GM19043 (cell line): ENCODE results near the gene PDPK1.
A peak's percentile ranks its signal among the peaks of the same experiment; 100 is the strongest.
"Not testable (repeated sequence)": the region's sequence is repeated elsewhere in the genome, so short reads cannot be mapped to it uniquely, and the experiment has no call there.

Experiments used
- ATAC-seq: cut with Tn5 transposase; IDR thresholded peaks from one replicate; pipeline ENCODE4 v1.9.1; 2021; ENCODE audit warnings: low read depth; ENCODE audit not compliant: unreplicated experiment

PDPK1 gene

DNA sequence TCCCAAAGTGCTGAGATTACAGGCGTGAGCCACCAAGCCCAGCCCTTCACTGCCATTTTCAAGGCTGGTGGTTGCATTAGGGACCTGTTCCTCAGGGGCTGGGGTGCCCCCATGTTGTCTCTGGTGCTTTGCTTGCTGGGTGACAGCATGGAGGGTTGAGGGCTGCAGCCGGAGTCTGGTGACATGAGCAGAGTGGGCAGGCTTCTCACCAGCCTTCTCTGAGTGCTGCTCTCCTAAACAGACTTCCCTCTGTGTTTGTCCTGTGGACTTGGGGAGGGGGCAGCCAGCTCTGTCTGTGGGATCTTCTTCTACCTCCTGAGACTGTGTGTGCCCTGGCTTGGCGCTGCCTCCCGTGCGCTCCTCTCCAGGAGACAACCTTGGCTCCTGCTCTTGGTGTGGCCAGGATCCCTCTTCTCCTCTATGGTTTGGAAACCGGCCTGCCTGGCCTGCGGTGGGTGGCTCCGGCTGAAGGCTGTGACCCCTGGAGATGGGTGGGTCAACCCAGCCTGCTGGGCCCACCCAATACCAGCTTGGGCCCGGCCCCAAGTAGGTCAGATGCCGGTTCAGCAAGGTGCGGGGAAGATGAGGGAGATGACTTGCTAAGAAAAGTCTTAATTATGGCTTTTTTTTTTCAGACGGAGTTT, 72.1 kb downstream of the PDPK1 start:
- no peak for ATAC-seq

DNA sequence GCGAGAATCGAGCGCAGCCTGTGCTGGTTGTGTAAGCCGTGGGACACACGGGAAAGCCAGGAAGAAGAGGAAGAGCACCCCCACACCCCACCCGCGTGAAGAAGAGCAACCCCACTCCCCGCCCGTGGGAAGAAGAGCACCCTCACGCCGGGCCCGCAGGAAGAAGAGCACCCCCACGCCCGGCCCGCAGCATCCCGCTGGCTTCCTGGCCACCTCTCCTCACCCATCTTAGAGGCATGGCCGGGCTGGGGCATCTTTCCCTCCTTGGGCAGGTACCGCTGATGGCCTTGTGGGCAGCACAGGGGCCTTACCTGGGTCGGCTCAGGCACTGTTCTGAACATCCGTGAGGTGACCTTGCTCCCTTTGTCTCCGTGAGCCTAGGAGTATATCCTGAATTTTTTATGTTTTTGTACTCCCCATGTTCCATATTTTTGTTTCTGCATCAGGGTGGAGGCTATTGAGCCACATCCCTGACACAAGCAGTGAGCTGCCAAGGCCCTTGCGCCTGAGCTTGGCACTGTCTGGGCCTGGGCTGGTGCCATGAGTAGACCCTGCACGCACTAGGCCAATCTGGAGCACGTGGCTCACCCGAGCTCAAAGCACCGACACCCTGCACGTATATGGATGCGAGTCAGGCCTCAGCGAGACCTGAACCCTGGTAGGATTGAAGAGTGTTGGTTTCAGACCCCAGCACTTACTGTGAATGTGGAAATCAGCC, 73.1 kb downstream of the PDPK1 start:
- no peak for ATAC-seq

DNA sequence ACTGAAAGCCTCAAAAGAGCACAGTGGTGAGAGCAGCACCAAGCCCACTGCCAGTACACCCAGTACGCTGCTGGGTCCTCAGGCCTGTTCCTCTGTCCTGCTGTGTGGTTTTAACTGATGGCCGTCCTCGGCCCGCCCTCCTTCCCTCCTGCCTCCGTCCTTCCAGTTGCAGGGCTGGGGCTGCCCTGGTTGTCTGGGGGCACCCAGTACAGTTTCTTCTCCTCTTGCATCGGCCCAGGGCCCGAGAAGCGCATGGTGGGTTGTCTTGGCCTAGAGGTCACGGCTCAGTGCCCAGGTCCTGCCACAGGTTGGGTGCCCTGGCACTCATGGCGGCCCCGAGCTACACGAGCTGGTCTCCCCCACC, 73.7 kb downstream of the PDPK1 start:
- no peak for ATAC-seq

DNA sequence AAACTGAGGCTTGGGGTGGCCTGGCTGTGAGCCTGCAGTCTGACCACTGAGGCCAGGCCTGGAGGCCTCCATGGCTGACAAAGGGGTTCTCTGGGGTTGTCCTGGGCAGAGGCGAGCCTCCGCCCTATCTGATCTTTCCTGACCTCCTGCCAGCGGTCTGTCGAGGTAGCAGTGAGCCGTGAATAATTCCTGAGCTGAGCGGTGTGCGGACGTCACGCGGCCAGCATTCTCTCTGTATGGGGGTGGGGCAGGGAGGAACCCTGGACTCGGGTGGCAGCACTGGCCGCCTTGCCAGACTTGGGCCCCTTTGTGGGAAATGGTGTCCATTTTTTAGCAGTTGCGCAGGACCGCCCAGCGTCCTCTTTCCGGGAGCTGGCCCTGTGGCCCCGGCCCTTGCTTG, 74.1 kb downstream of the PDPK1 start:
- not testable (repeated sequence) for ATAC-seq

DNA sequence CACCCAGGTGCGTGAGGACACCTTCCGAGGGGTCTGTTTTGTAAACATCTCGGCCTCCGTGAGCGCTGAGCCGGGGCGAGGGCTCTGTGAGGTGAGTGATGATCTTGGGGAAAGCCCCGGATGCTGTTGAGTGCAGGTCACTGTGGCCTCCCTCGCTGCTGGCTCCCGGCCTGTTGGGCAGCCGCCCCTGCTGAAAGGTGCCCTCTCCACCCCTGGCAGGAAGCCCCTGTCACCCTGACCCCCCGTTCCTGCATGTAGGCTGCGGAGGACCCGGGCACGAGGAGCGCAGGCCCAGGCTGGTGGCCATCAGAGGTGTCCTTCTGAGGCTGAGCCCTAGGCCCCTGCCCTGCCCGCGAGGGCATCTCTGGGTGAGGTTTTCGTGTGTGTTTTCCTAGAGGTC, 75.4 kb downstream of the PDPK1 start:
- ATAC-seq: not testable (repeated sequence)

DNA sequence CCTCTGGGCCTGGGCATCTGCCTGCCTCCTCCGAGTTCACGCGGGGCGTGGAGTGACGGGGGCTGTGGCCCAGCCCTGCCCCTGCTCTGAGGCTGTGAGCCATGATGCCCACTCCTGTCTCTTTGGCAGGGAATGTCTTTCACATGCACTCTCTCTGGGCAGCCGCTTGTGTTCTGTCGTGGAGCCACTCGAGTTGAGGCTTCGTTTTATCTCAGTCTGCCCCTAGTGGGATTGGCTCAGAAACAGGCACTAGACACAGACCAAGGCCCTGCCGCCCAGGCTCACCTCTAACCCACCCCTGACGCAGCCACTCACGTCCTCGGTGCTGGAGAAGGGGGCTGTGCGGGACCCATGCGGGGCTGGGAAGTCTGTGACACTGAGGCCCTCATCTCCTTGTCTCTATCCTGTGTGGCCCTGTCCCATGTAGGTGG, 77.0 kb downstream of the PDPK1 start:
- no peak for ATAC-seq

DNA sequence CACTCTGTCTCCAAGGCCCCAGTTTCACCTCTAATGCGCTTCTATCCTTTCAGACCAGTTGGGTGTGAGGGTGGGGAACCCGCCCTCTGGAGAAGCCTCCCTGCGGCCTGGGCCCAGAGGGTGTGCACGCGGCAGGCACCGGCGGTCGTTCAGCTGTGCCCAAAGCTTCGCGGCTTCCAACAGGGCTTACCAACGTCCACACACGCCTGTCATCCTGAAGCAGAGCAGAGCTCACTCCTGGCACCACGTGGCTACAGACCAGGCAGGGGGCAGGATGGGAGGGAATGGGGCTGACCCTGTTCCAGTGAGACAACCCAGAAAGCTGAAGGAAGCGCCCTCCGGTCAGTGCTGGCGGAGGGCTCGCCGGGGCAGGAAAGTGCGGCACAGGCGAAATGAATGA, 81.1 kb downstream of the PDPK1 start:
- ATAC-seq: not testable (repeated sequence)

DNA sequence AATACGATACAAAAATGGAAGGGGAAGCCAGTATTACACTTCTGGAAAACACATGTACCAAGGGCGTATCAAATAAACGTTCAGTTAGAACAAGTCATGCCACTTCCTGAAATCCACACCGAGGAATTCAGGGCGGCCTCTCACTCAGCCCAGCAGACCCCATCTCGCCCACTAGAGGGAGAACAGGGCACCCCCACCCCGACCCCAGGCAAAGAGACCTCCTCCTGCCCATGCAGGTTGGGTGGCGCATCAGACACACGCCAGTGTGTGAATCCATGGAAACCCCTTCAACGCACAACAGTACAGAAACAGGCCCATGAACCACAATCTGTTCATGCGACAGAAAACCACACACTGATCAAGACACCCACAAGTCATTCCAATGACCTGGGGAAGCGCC, 81.8 kb downstream of the PDPK1 start:
- ATAC-seq: not testable (repeated sequence)

DNA sequence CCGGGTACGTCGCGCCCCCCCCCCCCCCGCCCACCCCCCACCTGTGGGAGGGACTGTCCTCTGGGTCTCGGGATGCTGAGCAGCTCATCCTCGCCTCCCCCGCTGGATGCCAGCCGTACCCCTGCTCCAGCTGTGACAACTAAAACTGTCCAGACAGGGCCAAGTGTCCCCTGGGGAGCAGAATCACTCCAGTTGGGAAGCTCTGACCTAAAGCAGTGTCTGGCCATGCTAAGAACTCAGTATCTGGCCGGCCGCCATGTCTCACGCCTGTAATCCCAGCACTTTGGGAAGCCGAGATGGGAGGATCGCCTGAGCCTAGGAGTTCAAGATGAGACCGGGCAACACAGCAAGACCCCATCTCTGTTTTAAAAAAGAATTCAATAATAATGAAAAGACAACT, 83.0 kb downstream of the PDPK1 start:
- ATAC-seq: not testable (repeated sequence)

DNA sequence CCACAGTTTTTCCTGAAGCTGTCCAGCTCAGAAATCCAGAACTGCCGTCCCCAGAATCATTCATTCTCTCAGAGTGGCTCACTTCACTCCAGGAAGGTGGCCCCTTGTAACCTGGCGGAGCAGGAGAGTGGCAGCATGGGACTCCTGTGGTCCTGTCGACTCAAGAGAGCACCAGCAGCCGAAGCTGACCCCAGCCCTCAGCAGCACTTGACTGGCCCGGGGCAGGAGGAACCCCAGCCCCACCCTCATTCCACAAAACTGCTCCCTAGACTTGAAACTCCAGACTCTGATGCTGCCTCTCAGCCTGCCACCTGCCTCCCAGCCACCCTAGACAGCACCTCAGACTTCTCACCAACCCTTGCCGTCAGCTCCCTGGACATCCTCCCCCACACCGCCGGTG, 83.6 kb downstream of the PDPK1 start:
- not testable (repeated sequence) for ATAC-seq

DNA sequence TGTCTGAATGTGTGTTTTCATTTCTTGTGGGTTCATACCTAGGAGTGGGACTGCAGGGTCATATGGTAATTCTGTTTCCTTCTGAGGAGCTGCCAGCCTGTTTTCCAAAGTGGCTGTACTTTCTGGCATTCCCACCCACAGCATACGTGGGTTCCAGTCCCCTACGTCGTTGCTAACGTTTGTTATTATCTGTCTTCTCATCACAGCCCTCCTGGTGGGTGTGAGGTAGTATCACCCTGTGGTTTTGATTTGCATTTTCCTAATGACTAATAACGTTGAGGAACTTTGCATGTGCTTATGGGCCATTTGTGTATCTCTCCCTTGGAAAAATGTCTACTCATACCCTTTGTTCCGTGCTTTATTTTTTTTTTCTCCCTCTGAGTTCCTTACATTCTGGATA, 89.3 kb downstream of the PDPK1 start:
- not testable (repeated sequence) for ATAC-seq

DNA sequence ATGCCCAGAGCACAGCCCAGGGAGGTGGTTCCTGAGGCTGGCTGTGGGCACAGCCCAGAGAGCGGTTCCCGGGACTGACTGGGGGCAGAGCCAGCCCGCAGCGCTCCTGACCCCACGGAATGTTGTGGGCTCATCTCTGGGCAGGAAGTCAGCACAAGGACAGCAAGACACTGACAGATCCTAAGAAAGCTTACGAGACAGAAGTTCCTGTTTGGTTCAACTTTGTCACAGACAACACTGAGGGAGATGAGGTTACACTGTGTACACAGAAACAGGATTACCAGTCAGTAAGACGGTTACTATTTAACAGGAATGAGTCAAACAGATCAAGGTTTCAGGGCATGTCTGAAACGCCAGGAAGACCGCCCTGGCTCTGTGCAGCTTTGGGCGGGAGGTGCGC, 93.4 kb downstream of the PDPK1 start:
- ATAC-seq: peak; percentile 55

DNA sequence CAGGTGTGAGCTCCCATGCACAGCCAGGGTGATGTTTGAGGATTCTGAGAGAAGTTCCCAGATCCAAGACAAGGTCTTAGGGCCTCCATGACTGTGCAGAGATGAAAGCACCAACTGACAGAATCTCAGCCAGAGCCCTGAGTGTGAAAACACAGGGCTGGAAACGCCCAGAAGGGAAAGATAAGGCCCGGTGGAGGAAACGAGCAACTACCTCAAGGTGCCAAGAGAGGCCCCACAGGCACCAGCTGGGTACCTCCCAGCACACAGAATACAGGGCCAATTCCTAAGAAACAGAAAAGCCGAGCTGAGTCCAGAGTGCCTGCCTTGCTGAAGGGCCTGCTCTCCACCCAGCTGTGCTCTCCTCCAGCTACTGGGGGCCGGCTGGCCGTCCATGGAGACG, 94.5 kb downstream of the PDPK1 start:
- ATAC-seq: not testable (repeated sequence)

DNA sequence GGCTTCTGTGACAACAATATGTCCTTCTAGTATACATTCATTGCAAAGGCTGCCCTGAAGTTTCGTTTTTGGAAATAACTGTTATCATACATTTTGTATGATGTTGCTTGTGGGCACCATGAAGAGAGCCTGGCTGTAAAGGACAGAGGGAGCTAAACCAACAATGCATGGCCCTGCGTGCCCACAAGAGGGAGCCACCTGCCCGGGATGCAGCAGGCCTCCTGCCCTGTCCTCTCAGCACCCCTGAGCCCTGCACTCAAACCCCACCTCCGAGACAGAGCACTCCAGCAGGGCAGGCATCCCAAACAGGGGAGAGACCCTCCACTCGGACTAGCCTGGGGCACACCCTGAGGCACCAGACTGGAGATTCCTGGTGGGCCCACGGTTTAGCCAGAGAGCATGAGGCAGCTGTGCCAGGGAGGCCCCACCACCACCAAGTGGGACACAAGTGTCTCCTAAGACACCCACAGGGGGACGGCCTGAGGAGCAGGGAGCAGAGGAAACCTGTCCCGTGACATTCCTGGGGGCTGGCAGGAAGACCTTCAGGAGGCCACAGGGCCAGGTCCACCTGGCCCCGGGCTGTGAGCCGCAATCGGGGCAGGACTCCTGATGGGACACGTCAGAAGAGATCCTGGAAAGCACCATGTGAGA, 101.4 kb downstream of the PDPK1 start:
- ATAC-seq: not testable (repeated sequence)

DNA sequence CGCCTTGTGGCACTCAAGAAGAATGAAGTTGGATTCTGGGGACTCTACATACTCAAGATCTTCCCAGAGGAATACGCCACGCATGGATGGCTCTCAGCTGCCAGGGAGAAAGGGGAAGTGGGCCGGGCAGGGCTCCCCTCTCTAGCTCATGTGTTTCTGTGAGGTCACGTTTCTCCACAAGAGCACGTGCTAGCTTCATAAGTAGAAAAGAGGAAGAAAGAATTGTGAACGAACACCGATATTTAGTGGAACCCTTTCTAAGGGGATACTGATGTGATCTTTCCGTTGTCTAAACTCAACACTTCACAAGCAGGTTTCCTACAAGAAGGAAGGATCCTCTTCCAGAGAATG, 101.9 kb downstream of the PDPK1 start:
- not testable (repeated sequence) for ATAC-seq

DNA sequence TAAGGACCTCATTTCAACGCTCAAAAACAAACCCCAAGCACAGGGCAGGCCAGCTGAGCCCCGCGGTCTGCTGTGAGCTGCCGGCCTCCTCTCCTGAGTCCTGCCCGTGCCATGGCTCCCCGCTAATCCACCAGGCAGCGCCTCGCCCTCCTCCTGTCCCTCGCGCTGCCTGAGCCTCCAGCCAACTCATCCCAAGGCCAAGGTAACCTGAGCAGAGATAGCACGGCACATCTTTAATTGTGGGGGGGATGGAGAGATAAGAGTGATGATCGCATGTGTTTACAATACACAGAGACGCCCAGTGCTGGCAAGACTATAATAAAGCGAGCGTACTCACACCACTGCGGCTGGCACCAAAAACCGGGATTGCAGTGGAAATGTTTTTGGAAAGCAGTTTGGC, 104.7 kb downstream of the PDPK1 start:
- not testable (repeated sequence) for ATAC-seq

DNA sequence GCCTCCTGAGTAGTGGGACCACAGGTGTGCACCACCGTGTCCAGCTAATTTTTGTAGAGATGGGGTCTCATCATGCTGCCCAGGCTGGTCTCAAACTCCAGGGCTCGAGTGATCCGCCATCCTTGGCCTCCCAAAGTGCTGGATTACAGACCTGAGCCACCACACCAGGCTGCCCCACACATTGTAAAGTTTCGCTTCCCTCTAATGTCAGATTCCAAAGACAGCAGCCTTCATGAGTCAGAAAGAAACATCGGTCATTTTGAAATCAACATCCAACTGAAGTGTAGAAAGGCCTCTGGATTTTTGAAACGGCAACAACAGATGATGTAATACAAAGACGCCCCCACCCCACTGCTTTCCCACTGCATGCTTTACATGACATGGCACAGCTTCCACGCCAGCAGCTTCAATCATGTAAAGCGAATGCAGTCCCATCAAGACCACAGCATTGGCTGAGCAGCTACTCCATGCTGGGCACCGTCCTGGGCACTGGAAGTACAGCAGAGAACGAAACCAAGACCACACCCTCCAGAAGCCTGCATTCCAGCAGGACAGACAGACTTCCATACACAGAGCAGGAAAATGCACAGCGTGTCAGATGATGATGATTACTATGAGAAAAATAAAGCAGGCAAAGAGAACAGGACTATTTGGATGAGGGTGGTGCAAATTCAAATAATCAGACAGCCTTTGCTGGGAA, 107.1 kb downstream of the PDPK1 start:
- ATAC-seq: not testable (repeated sequence)

DNA sequence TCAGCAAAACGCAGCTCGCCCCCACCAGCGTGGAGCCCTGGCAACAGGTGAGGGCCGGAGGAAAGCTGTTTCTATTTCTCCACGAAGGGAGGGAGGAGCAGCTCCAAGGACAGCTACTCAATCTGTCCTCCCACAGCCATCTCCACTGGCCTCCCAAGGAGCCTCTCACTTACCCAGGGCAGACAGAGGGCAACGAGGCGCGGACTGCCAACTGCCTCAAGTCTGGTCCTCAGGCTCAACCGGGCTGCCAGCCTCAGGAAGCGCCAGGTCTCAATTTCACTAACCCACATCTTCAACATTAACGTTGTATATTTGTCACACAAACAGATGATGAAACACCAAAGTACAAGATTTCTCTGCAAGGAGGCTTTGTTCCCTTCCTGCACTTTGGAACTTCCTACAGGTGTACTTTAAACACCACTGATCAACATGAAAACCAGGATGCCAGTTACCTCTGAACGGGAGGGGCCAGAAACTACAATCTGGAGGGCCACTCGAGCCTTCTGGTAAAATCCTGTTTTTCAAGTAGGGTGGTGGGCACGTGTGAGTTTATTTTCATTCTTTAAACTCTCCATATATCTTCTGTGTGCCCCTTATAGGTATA, 113.5 kb downstream of the PDPK1 start:
- ATAC-seq: not testable (repeated sequence)
